Liver (tissue), 9 donors: Measurements from ENCODE around the gene PATJ. TPM values are rescaled to one million over a fixed set of nuclear protein-coding genes. Genes with fewer than 3 reads are reported as not detected.

Experiments
- DNase-seq: peaks from one replicate; pipeline ENCODE4 v3.0.0-alpha.2; 2017; ENCODE audit warnings: low spot score
- H3K27ac ChIP-seq, 2 donors: one replicate each; pipeline ENCODE4 v1.7.0; 2013; ENCODE audit warnings: inconsistent platforms in 2 of 2, low read length in 2 of 2, control low read depth in 1 of 2, low read depth in 1 of 2, mild to moderate bottlenecking in 1 of 2
- H3K27me3 ChIP-seq, 4 donors: one replicate each; pipeline versions ENCODE4 v1.6.1 to v1.7.0; 2013; ENCODE audit warnings: low read length in 3 of 4, inconsistent platforms in 1 of 4, mild to moderate bottlenecking in 1 of 4, moderate library complexity in 1 of 4; ENCODE audit not compliant: control insufficient read depth in 4 of 4, insufficient read depth in 4 of 4
- H3K36me3 ChIP-seq, 4 donors: one replicate each; pipeline versions ENCODE4 v1.6.1 to v1.7.0; 2013; ENCODE audit warnings: low read length in 3 of 4, mild to moderate bottlenecking in 3 of 4, low read depth in 1 of 4, moderate library complexity in 1 of 4; ENCODE audit not compliant: control insufficient read depth in 4 of 4, insufficient read depth in 3 of 4
- H3K4me1 ChIP-seq, 4 donors: one replicate each; pipeline versions ENCODE4 v1.6.1 to v1.7.0; 2013; ENCODE audit warnings: low read length in 3 of 4, mild to moderate bottlenecking in 3 of 4, moderate library complexity in 1 of 4; ENCODE audit not compliant: control insufficient read depth in 4 of 4, insufficient read depth in 4 of 4
- H3K4me3 ChIP-seq, 3 donors: one replicate each; pipeline versions ENCODE4 v1.6.1 to v1.7.0; 2013; ENCODE audit warnings: low read length in 3 of 3, control low read depth in 1 of 3, low read depth in 1 of 3, mild to moderate bottlenecking in 1 of 3
- H3K9ac ChIP-seq, 2 donors: one replicate each; pipeline ENCODE4 v1.7.0; 2013; ENCODE audit warnings: low read length in 2 of 2, mild to moderate bottlenecking in 2 of 2, moderate library complexity in 2 of 2, control low read depth in 1 of 2, low read depth in 1 of 2
- H3K9me3 ChIP-seq, 4 donors: one replicate each; pipeline versions ENCODE4 v1.6.1 to v1.7.0; 2013; ENCODE audit warnings: low read length in 3 of 4; ENCODE audit not compliant: control insufficient read depth in 4 of 4
- ATF3 ChIP-seq: IDR thresholded peaks from 2 replicates; pipeline ENCODE4 v1.6.1; 2016; ENCODE audit warnings: antibody characterized with exemption
- CTCF ChIP-seq: fragments of 150-350 bp; IDR thresholded peaks from 2 replicates; pipeline ENCODE4 v1.5.1; 2017; ENCODE audit warnings: improper control_type of control experiment, low read depth, low read length; ENCODE audit not compliant: missing input control
- FOXA1 ChIP-seq: IDR thresholded peaks from 2 replicates; pipeline ENCODE4 v1.6.1; 2016; ENCODE audit warnings: antibody characterized with exemption
- FOXA2 ChIP-seq: IDR thresholded peaks from 2 replicates; pipeline ENCODE4 v1.6.1; 2016; ENCODE audit warnings: antibody characterized with exemption
- HNF4G ChIP-seq: IDR thresholded peaks from 2 replicates; pipeline ENCODE4 v1.6.1; 2016; ENCODE audit warnings: antibody characterized with exemption
- JUND ChIP-seq, 2 donors: IDR thresholded peaks; 2 replicates each; pipeline ENCODE4 v1.6.1; 2016; ENCODE audit warnings: antibody characterized with exemption in 2 of 2
- MAX ChIP-seq: IDR thresholded peaks from 2 replicates; pipeline ENCODE4 v1.6.1; 2016; ENCODE audit warnings: antibody characterized with exemption
- NR2F2 ChIP-seq: IDR thresholded peaks from 2 replicates; pipeline ENCODE4 v1.6.1; 2016; ENCODE audit warnings: antibody characterized with exemption
- RAD21 ChIP-seq, 2 donors: IDR thresholded peaks; 2 replicates each; pipeline ENCODE4 v1.6.1; 2016; ENCODE audit warnings: antibody characterized with exemption in 2 of 2, mild to moderate bottlenecking in 2 of 2
- REST ChIP-seq: IDR thresholded peaks from 2 replicates; pipeline ENCODE4 v1.6.1; 2016; ENCODE audit warnings: antibody characterized with exemption, mild to moderate bottlenecking
- RXRA ChIP-seq, 2 donors: IDR thresholded peaks; 2 replicates each; pipeline ENCODE4 v1.6.1; 2017 to 2018; ENCODE audit warnings: antibody characterized with exemption in 2 of 2, mild to moderate bottlenecking in 1 of 2
- SP1 ChIP-seq: IDR thresholded peaks from 2 replicates; pipeline ENCODE4 v1.6.1; 2018; ENCODE audit warnings: antibody characterized with exemption, mild to moderate bottlenecking
- TAF1 ChIP-seq: conservative IDR thresholded peaks from 2 replicates; pipeline ENCODE4 v1.6.1; 2016; ENCODE audit warnings: antibody characterized with exemption, mild to moderate bottlenecking
- YY1 ChIP-seq: IDR thresholded peaks from 2 replicates; pipeline ENCODE4 v1.6.1; 2016; ENCODE audit warnings: antibody characterized with exemption, mild to moderate bottlenecking
- ZBTB33 ChIP-seq: IDR thresholded peaks from 2 replicates; pipeline ENCODE4 v1.6.1; 2016; ENCODE audit warnings: antibody characterized with exemption
- WGBS: extraction: QIAGEN DNeasy Blood & Tissue Kit; methylation state at CpG from one replicate; pipeline ENCODE4 v1.1.7; 2013; 5-methylcytosine and 5-hydroxymethylcytosine counted together
- polyA plus RNA-seq, 2 donors: library from polyadenylated mRNA; stranded (reverse) in 1 of 2; unstranded in 1 of 2; fragments of 200-250 nt in 1 of 2; fragments of >200 nt in 1 of 2; fragmentation: Nextera tagmentation in 1 of 2; extraction: Ambion mirVana in 1 of 2; gene quantifications; one replicate each; pipeline versions ENCODE4 v1.2.1 to v1.2.3, GENCODE V29; 2013 to 2015
- total RNA-seq, 2 donors: library from RNA; depleted of rRNA; stranded (reverse); fragments of >200 nt; gene quantifications; one replicate each; pipeline ENCODE4 v1.2.3, GENCODE V29; 2014
- donor health status: healthy.
- donor health status: healthy.
- donor health status: healthy.
- donor health status: healthy.
- donor health status: healthy.

The PATJ gene
- total and polyA plus RNA-seq, 4 donors: 5.7 to 29.8 (median 9.0) TPM

GRCh38 chr1:61925591-61926298 is 183.5 kb downstream of the PATJ start:
- no peak overlapping the region for H3K27ac ChIP-seq
- peaks cover 0 to 4% (median 1%) of the 10 kb centered on the region in 4 donors for H3K36me3 ChIP-seq
- no peak overlapping the region for H3K4me3 ChIP-seq
- H3K27me3 ChIP-seq: no peaks in the 10 kb centered on the region
- no peak for TF ChIP-seq JUND (IDR thresholded peaks at IDR 0.05)
- no peak for TF ChIP-seq HNF4G
- TF ChIP-seq FOXA1: no peak
- no peak for TF ChIP-seq REST
- no peak for TF ChIP-seq TAF1
- no peak for TF ChIP-seq MAX
- TF ChIP-seq NR2F2: no peak
- TF ChIP-seq ZBTB33: no peak
- no peak overlapping the region for H3K9ac ChIP-seq
- 92% methylated on average over 1 of the region's 1 CpG for WGBS
- H3K4me1 ChIP-seq: no peaks in the 10 kb centered on the region
- DNase-seq: no peak
- no peaks in the 10 kb centered on the region for H3K9me3 ChIP-seq

GRCh38 chr1:61926597-61926996 is 184.3 kb downstream of the PATJ start:
- Histone ChIP-seq H3K36me3 (peaks cover 0 to 4% (median 1%) of the 10 kb centered on the region in 4 donors), H3K27ac (no peak overlapping the region), H3K4me1 (no peaks in the 10 kb centered on the region), H3K27me3 (no peaks in the 10 kb centered on the region), H3K9me3 (no peaks in the 10 kb centered on the region), H3K4me3 (no peak overlapping the region), H3K9ac (no peak overlapping the region)
- TF ChIP-seq FOXA2: no peak
- no peak for TF ChIP-seq YY1
- no peak for TF ChIP-seq RAD21 (IDR thresholded peaks at IDR 0.05)
- TF ChIP-seq CTCF: no peak
- TF ChIP-seq JUND (IDR thresholded peaks at IDR 0.05): no peak
- no peak for TF ChIP-seq RXRA (IDR thresholded peaks at IDR 0.05)
- no peak for TF ChIP-seq NR2F2
- TF ChIP-seq TAF1: no peak
- TF ChIP-seq SP1: no peak
- TF ChIP-seq HNF4G: no peak
- TF ChIP-seq ATF3: no peak
- TF ChIP-seq MAX: no peak
- TF ChIP-seq FOXA1: no peak
- WGBS: 93% methylated on average over 3 of the region's 3 CpGs
- DNase-seq: no peak
